OCI-M1 (cell line): ENCODE measurements around the gene TMEM72.
A peak's percentile ranks its signal among the peaks of the same experiment; 100 is the strongest.

Experiments used
- DNase-seq: peaks from one replicate; lab custom pipeline; 2025; lab: John Stamatoyannopoulos, UW

Gene TMEM72

DNA sequence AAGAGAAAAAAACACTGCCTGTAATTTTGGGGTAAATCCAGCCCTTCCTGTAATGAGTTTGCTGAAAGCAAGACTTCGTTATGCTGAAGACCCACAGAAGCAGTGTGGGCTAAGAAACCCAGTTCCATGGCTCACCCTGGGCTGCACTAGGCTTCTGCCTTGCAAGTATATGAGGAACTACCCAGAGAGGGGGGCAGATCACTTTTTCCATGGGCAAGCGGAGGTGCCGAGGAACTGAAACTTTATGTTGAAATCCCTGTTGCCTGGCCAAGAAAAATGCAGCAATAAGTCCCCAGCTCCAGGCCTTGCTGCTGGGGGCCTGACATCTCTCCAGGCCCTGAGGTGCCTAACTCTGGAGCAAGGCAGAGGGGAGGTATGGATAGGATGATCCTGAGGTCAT lies 57.0 kb downstream of the TMEM72 start:
- peak; percentile 22 for DNase-seq

DNA sequence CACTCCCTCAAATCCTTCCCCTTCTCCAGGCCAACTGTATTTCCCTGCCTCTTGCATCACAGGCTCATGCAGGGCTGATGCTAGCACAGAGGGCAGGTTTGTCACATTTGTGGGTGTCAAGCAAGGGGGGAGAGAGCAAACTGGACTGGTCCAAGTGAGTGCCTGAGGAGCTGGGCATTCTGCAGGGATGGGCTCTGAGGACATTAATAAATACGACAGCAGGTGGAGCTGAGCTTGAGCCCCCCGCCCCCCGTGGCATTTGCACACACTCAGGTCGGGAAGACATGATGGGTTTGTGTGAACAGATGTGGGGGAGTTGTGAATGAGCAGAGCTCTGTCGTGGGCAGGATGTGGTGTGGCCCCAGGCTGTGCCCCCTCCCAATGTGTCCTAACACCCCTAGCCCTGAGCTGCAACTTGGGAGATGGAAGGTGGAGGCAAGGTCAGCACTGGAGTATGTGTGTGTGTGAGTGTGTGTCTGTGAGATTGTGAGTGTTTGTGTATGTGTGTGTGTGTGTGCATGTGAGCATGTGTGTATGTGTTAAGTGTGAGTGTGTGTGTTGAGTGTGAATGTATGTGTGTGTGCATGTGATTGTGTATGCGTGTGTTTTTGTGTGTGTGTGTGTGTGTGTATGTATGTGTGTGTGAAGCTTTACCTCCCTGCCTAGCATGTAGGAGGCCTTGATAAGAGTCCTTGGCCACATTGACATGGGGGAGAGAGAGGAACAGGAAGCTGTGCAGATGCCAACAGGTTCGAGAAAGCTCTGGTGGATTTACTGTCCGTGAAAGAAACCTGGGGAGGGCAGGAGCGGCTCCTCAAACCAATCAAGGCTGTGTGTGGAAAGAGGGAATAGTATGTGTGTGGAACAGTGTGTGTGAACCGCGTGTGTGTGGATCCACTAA lies 57.6 kb downstream of the TMEM72 start:
- DNase-seq = peak; percentile 16

- no peak for DNase-seq
Measured at GRCh38 chr10:44969854-44970253, 58.7 kb downstream of the TMEM72 start.

GRCh38 chr10:44970812-44971395 lies 59.8 kb downstream of the TMEM72 start:
- no peak for DNase-seq

DNA sequence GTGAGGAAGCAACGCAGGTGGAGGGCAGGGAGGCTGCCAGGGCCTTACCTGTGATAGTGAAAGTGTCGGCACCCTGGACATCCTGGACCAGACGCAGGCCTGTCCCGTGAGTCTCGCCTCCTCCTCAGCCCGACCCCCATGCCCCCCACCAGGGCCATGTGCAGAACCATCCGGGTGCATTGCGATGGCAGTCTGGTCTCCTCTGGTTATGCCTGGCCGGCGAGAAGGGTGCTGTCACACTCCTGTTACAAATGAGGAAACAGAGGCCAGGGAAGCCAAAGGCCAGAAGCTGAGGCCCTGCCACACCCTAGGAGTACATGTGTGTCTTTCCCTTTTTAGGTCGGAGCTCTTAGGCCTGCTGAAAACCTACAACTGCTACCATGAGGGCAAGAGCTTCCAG lies 60.3 kb downstream of the TMEM72 start:
- no peak for DNase-seq

DNA sequence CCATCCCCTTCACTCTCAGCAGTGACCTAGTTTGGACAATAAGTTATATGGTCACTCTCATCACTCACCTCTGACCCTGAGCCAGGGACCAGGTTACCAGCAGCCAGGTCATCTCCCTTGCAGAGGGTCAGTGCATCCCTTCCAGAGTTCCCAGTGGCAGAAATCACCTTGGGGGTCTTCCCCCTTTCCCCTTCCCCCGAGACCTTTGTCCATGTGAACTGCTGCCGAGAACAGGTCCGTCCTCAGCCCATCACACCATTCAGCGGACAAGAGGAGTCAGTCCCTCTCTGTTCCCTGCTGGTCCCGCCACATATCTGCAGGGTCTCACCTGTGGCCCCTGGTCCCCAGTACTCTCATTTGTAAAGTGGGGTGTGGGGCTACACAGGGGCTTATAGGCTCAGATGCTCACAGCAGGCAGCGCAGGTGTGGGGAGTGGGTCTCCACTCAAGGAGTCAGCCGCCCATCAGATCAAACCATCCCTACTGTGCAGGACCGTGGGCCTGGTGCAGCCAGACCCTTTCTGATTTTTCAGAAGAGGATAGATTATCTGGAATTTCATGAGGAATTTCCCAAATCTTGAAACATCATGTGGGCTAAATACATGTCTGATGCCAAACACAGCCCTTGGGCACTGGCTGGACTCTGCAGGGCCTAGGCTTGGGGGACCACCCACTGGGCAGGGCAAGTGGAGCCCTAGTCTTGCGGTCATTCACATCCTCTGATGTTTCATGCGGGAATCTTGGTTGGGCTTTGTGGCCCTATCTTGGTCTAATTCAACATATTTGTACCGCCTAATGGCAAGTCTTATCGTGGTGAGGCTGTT lies 61.0 kb downstream of the TMEM72 start:
- DNase-seq = no peak

- no peak for DNase-seq
Measured at GRCh38 chr10:44972874-44973306, 61.8 kb downstream of the TMEM72 start.

GRCh38 chr10:44973323-44974081 lies 62.4 kb downstream of the TMEM72 start:
- DNase-seq = no peak

DNA sequence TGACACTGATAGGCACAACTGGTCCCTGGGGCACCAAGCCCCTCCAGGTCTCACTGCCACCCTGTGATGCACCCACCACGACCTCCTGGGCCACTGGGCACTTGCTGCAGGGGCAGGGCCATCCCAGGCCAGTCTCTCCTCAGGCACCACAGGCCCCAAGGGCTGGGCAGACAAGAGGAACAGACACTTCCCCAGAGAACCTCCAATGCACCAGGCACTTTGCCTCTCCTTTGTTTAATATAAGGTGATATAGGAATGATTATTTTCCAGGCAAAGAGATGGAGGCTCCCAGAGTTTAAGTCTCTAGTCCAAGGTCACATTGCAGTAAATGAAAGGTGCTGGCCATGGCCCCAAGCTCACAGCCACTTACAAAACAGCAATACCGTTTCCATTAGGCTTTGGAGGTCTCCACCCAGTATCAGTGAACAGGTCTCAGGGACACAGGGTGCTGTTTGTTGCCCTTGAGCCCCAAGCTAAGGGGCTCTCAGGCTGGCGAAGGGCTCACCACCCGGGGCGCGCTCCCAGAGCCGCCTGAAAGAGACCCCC lies 63.0 kb downstream of the TMEM72 start:
- no peak for DNase-seq

DNA sequence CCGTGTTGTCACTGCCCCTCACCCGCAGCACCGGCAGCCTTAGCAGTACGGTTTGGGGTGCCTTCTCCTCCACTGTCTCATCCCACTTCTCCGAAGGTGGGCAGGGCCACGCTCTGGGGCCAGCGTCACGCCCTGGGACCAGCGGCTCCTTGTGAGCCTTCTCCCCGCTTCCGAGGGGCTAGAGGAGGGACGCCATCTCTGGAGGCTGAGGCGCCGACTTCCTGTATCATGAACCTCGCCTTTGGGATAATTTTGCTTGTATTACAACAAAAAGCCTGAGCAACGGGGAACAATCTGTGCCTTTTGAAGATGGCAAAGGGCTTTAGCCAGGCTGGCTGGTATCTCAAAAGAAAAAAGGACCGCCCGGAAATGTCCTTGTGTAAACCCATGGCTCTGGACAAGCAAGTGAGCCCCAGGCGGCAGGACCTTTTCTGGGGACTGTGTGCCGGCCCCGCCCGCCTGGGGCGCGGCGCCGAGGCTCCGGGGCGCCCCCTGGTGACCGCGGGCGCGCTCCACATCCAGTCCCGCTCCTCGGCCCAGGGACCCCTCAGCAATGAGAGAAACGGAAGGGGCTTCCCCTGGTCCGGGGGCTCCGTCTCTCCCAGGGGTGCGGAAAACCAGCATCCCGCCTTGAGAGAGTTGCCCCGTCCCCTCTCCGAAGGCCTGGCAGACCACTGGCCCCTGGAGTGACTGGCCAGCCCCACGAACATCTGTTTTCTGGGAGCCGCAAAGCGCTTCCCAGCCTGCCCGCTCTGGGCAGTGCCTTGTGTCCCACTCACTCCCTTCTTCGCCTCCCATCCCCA lies 63.7 kb downstream of the TMEM72 start:
- DNase-seq = peak; percentile 74

- DNase-seq = peak; percentile 36
Measured at GRCh38 chr10:44975431-44976331, 64.5 kb downstream of the TMEM72 start.

- DNase-seq = no peak
Measured at GRCh38 chr10:44976352-44977198, 65.4 kb downstream of the TMEM72 start.

- no peak for DNase-seq
Measured at GRCh38 chr10:44977287-44978212, 66.4 kb downstream of the TMEM72 start.

DNA sequence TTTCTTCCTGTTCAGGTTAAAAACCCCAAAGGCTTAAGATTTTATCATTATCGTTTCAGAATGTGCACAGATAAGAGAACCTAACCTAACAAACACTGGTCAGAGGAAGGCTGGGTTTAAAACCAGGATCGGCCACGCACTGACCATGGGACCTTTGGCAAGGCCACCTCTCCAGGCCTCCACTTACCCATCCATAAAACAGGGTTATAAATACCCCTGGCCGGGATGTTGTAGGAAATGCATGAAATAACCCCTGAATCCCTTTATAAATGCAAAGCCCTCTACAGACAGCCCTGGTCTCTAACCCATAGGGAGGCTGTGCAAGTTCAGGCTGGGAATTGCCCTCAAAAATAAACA lies 67.1 kb downstream of the TMEM72 start:
- no peak for DNase-seq

DNA sequence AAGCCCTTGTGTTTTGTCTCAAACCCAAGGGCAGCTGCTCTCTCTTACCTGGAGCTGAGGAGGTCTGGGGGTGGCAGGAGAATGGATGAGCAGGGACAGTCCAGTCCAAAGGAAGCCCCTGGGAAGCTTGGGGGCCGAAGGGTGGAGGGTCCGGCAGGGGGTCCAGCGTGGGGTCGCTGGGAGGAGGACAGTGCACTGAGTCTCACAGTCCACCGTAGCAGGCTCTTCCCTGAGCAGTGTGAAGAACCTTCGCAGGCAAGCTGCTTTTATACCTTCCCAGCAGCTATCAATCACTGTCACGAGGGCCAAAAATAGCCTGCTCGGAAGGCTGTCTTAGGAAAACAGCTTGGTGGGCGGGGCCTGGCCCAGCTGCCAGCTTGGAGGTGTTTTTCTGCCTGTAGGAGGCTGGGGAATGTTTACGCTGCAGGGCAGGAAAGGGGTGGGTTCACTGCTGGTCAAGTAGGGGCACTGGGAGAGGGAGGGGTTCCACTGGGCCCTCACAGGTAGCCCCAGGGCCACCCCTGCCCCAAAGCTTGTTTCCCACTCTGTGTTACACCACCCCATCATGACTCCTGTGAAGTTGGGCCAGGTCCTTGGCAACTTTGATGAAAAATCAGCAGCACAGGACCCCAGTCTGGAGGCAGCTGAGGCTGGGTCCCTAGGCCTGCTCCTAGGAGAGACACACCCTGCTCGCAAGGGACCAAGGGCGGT lies 67.6 kb downstream of the TMEM72 start, which contains the start of gene DEPP1:
DEPP1 (minus strand) TSS at position 240 of the 711 bp plus-strand sequence. CDS start 779 bp downstream, outside the sequence.
- peak; percentile 93 for DNase-seq

- DNase-seq = no peak
Measured at GRCh38 chr10:44979281-44980191, 68.4 kb downstream of the TMEM72 start.
